HCT116 (cell line): ENCODE data around the gene ARID1A. TPM values are rescaled to one million over a fixed set of nuclear protein-coding genes. Genes with fewer than 3 reads are reported as not detected.

ENCODE experiments used
- ATAC-seq: fragments of 200-7000 bp; cut with Tn5 transposase; 2 replicates; pipeline ENCODE4 v1.9.1; 2020; ENCODE audit warnings: mild to moderate bottlenecking, moderate library complexity
- BruUV-seq: library from RNA; stranded (reverse); fragments of 400-500 nt; replicated peaks from 2 replicates; lab custom pipeline; 2021; lab: Mats Ljungman, UMichigan
- CTCF ChIA-PET: fragments of 300-600 bp; sonication (Branson Sonifier 250); formaldehyde crosslinking; loops from one replicate; lab custom pipeline; 2021; ENCODE audit warnings: antibody characterized with exemption; lab: Charles Lee
- POLR2A ChIA-PET: fragments of 300-600, 350-600 bp; sonication (Branson Sonifier 250); formaldehyde crosslinking; loops from one replicate; lab custom pipeline; 2021; ENCODE audit warnings: antibody characterized with exemption; lab: Charles Lee
- RAD21 ChIA-PET, 2 experiments: fragments of 300-600 bp; sonication (Branson Sonifier 250); formaldehyde crosslinking; loops; one replicate each; lab custom pipeline; 2023; ENCODE audit warnings: low total read pairs in 2 of 2; ENCODE audit not compliant: uncharacterized antibody in 2 of 2, unreplicated experiment in 2 of 2, low non-redundant PET in 1 of 2; lab: Charles Lee
- DNase-seq: peaks from one replicate; pipeline ENCODE4 v3.0.0-alpha.2; 2010; ENCODE audit warnings: low read depth, low spot score
- H2AFZ ChIP-seq: fragments of 200-600 bp; shearing (Covaris generic), sonication (generic); 2 replicates; pipeline ENCODE4 v1.6.1; 2017; ENCODE audit warnings: low read depth, mixed run types, mixed read lengths, antibody characterized with exemption, low read length; ENCODE audit not compliant: poor library complexity, severe bottlenecking
- H3K27ac ChIP-seq: 2 replicates; pipeline ENCODE4 v1.5.1; 2012; ENCODE audit warnings: low read depth, low read length
- H3K27me3 ChIP-seq: fragments of 200-600 bp; sonication (generic); 2 replicates; pipeline ENCODE4 v1.6.1; 2016; ENCODE audit warnings: mixed run types, low read length, mixed read lengths; ENCODE audit not compliant: insufficient read depth
- H3K36me3 ChIP-seq, 2 experiments: fragments of 200-500 bp in 1 of 2; fragments of 200-600 bp in 1 of 2; sonication (Bioruptor generic) in 1 of 2; sonication (generic) in 1 of 2; 2 replicates each; pipeline versions ENCODE4 v1.5.1 to v1.6.1; 2014 to 2016; ENCODE audit warnings: low read length in 2 of 2, inconsistent platforms in 1 of 2, mixed read lengths in 1 of 2, mixed run types in 1 of 2; ENCODE audit not compliant: insufficient read depth in 2 of 2, control insufficient read depth in 1 of 2
- H3K4me1 ChIP-seq, 2 experiments: fragments of 200-600 bp in 1 of 2; sonication (generic) in 1 of 2; 2 replicates each; pipeline versions ENCODE4 v1.5.1 to v1.6.1; 2012 to 2017; ENCODE audit warnings: low read length in 2 of 2, inconsistent platforms in 1 of 2, mild to moderate bottlenecking in 1 of 2, mixed read lengths in 1 of 2, mixed run types in 1 of 2, moderate library complexity in 1 of 2; ENCODE audit not compliant: insufficient read depth in 2 of 2, control insufficient read depth in 1 of 2
- H3K4me2 ChIP-seq: fragments of 200-600 bp; sonication (generic); 2 replicates; pipeline ENCODE4 v1.6.1; 2017; ENCODE audit warnings: mixed run types, low read length, mixed read lengths
- H3K4me3 ChIP-seq, 2 experiments: fragments of 200-600 bp in 1 of 2; sonication (generic) in 1 of 2; replicated peaks in 1 of 2; 2 replicates each; pipeline ENCODE4 v1.5.1; 2011 to 2016; ENCODE audit warnings: low read length in 2 of 2, control low read depth in 1 of 2, low read depth in 1 of 2, mild to moderate bottlenecking in 1 of 2, mixed read lengths in 1 of 2, mixed run types in 1 of 2
- H3K79me2 ChIP-seq: fragments of 200-600 bp; sonication (generic); 2 replicates; pipeline ENCODE4 v1.6.1; 2017; ENCODE audit warnings: mild to moderate bottlenecking, mixed run types, low read length, moderate library complexity, mixed read lengths; ENCODE audit not compliant: insufficient read depth
- H3K9ac ChIP-seq: fragments of 200-600 bp; sonication (generic); 2 replicates; pipeline ENCODE4 v1.6.1; 2016; ENCODE audit warnings: low read length, mixed read lengths
- H3K9me2 ChIP-seq: fragments of 200-600 bp; sonication (generic), shearing (Covaris generic); 2 replicates; pipeline ENCODE4 v1.6.1; 2017; ENCODE audit warnings: mixed run types, mild to moderate bottlenecking, moderate library complexity; ENCODE audit not compliant: insufficient read depth
- H3K9me3 ChIP-seq, 2 experiments: fragments of 200-500 bp in 1 of 2; fragments of 200-600 bp in 1 of 2; sonication (Bioruptor generic) in 1 of 2; sonication (generic) in 1 of 2; 2 replicates each; pipeline ENCODE4 v1.6.1; 2014 to 2017; ENCODE audit warnings: low read length in 2 of 2, mixed read lengths in 2 of 2, inconsistent platforms in 1 of 2, low read depth in 1 of 2, mild to moderate bottlenecking in 1 of 2, mixed run types in 1 of 2, moderate library complexity in 1 of 2; ENCODE audit not compliant: control insufficient read depth in 1 of 2, insufficient read depth in 1 of 2
- H4K20me1 ChIP-seq: fragments of 200-600 bp; sonication (generic), shearing (Covaris generic); 2 replicates; pipeline ENCODE4 v1.6.1; 2017; ENCODE audit warnings: mixed run types, mild to moderate bottlenecking, moderate library complexity; ENCODE audit not compliant: insufficient read depth
- CBX3 ChIP-seq: IDR thresholded peaks from 2 replicates; pipeline ENCODE4 v1.6.1; 2012; ENCODE audit warnings: low read depth
- CTCF ChIP-seq, 3 experiments: fragments of 200-600 bp in 1 of 3; sonication (generic) in 1 of 3; IDR thresholded peaks in 2 of 3; conservative IDR thresholded peaks in 1 of 3; 2 replicates each; pipeline ENCODE4 v1.5.1; 2012 to 2017; ENCODE audit warnings: low read depth in 2 of 3, low read length in 2 of 3, antibody characterized with exemption in 1 of 3, borderline replicate concordance in 1 of 3, control low read depth in 1 of 3, mild to moderate bottlenecking in 1 of 3, mixed read lengths in 1 of 3, mixed run types in 1 of 3, moderate library complexity in 1 of 3; ENCODE audit not compliant: insufficient read depth in 1 of 3
- ELF1 ChIP-seq: IDR thresholded peaks from 2 replicates; pipeline ENCODE4 v1.6.1; 2012; ENCODE audit warnings: low read depth, borderline replicate concordance
- EZH2phosphoT487 ChIP-seq: fragments of 200-600 bp; IDR thresholded peaks from 2 replicates; pipeline ENCODE4 v1.6.1; 2018; ENCODE audit warnings: antibody characterized with exemption, borderline replicate concordance
- FOSL1 ChIP-seq: IDR thresholded peaks from 2 replicates; pipeline ENCODE4 v1.6.1; 2012; ENCODE audit warnings: low read depth
- JUND ChIP-seq: IDR thresholded peaks from 2 replicates; pipeline ENCODE4 v1.6.1; 2012
- POLR2A ChIP-seq: IDR thresholded peaks from 2 replicates; pipeline ENCODE4 v1.7.0; 2011; ENCODE audit warnings: borderline replicate concordance; ENCODE audit not compliant: insufficient read depth, insufficient read length; ENCODE audit errors: extremely low read depth
- POLR2AphosphoS5 ChIP-seq: IDR thresholded peaks from 2 replicates; pipeline ENCODE4 v1.6.1; 2011; ENCODE audit warnings: mild to moderate bottlenecking, low read depth, low read length, moderate library complexity
- SP1 ChIP-seq: IDR thresholded peaks from 2 replicates; pipeline ENCODE4 v1.6.1; 2012; ENCODE audit warnings: low read depth
- SRF ChIP-seq: IDR thresholded peaks from 2 replicates; pipeline ENCODE4 v1.6.1; 2012; ENCODE audit warnings: low read depth
- TCF7L2 ChIP-seq: IDR thresholded peaks from 2 replicates; pipeline ENCODE4 v1.7.0; 2011; ENCODE audit warnings: borderline replicate concordance, inconsistent platforms; ENCODE audit not compliant: insufficient read depth, insufficient read length; ENCODE audit errors: extremely low read depth
- ZFX ChIP-seq: fragments of 450-650 bp; IDR thresholded peaks from 2 replicates; pipeline ENCODE4 v1.6.1; 2017
- intact Hi-C: fragments of 100-400 bp; cut with micrococcal nuclease; formaldehyde crosslinking; loops from 2 replicates; pipeline ENCODE4 v1.10.0; 2022
- total RNA-seq: library from RNA; stranded (reverse); gene quantifications from one replicate; pipeline ENCODE4 v1.2.1, GENCODE V29; 2021; ENCODE audit not compliant: unreplicated experiment
- TF ChIP-seq, protein P1 (sequence below): IDR thresholded peaks from 2 replicates; pipeline ENCODE4 v1.6.1; 2011; ENCODE audit warnings: mild to moderate bottlenecking, low read length, moderate library complexity; ENCODE audit not compliant: insufficient replicate concordance; ENCODE audit errors: extremely low read depth

Gene ARID1A
- total RNA-seq, 1 experiment from 2014 or later: 62.8 TPM

- CTCF ChIA-PET: no interaction called here
These were observed 133.5 kb downstream of the ARID1A start for GRCh38 chr1:26829184-26829911.

GRCh38 chr1:26831059-26831458 lies 135.2 kb downstream of the ARID1A start:
- no peak for DNase-seq
- no TSS peak for BruUV-seq
- ChIA-PET CTCF (no interaction called here), RAD21 (no interaction called here), POLR2A (interaction anchor here (0.5 to 1.5 kb wide), 2 partner anchors 18 to 35 kb away, joined by 3 read pairs; no protein-coding TSS in a partner anchor)
- Histone ChIP-seq H3K36me3 (peaks cover 32 to 44% of the 10 kb centered on the region in 2 experiments), H3K4me2 (no peak overlapping the region), H2AFZ (no peak overlapping the region), H3K9me3 (no peaks in the 10 kb centered on the region), H3K4me3 (no peak overlapping the region), H3K79me2 (peaks cover 54% of the 10 kb centered on the region), H3K9ac (no peak overlapping the region), H4K20me1 (no peaks in the 10 kb centered on the region), H3K4me1 (peaks cover 9 to 25% of the 10 kb centered on the region in 2 experiments), H3K27me3 (no peaks in the 10 kb centered on the region), H3K27ac (no peak overlapping the region), H3K9me2 (no peaks in the 10 kb centered on the region)
- intact Hi-C loops: no loop called here
- no peak for ATAC-seq
- TF ChIP-seq ELF1 (no peak), ZFX (no peak), POLR2AphosphoS5 (no peak), EZH2phosphoT487 (no peak), POLR2A (no peak), CBX3 (no peak), TCF7L2 (no peak), SRF (no peak), SP1 (no peak), CTCF (IDR thresholded peaks at IDR 0.05 in 2 of 3, conservative IDR thresholded peaks at IDR 0.05 in 1 of 3; ENCODE audit: borderline replicate concordance in 1 of 3, insufficient read depth in 1 of 3, low read depth in 2 of 3, low read length in 2 of 3) (no peak)

More at GRCh38 chr1:26829184-26829911, 133.5 kb downstream of the ARID1A start:
- no peaks in the 10 kb centered on the region for H4K20me1 ChIP-seq
- H3K27me3 ChIP-seq: no peaks in the 10 kb centered on the region
- no peak overlapping the region for H2AFZ ChIP-seq
- peaks cover 23 to 41% of the 10 kb centered on the region in 2 experiments for H3K4me1 ChIP-seq
- BruUV-seq: no TSS peak
- no peaks in the 10 kb centered on the region for H3K9me2 ChIP-seq
- intact Hi-C loops: no loop called here
- H3K4me2 ChIP-seq: 0 out of 2 replicates have a peak overlapping the region, but pooled peaks have one; percentile 0
- ChIA-PET RAD21 (no interaction called here), POLR2A (no interaction called here)
- H3K4me3 ChIP-seq: no peak overlapping the region
- peaks cover 54% of the 10 kb centered on the region for H3K79me2 ChIP-seq
- DNase-seq (no peak), ATAC-seq (no peak)
- H3K36me3 ChIP-seq: peaks cover 22 to 31% of the 10 kb centered on the region in 2 experiments
- H3K9ac ChIP-seq: no peak overlapping the region
- H3K27ac ChIP-seq: no peak overlapping the region
- H3K9me3 ChIP-seq: no peaks in the 10 kb centered on the region
- TF ChIP-seq FOSL1 (no peak), JUND (no peak)
- TF ChIP-seq, protein P1, sequence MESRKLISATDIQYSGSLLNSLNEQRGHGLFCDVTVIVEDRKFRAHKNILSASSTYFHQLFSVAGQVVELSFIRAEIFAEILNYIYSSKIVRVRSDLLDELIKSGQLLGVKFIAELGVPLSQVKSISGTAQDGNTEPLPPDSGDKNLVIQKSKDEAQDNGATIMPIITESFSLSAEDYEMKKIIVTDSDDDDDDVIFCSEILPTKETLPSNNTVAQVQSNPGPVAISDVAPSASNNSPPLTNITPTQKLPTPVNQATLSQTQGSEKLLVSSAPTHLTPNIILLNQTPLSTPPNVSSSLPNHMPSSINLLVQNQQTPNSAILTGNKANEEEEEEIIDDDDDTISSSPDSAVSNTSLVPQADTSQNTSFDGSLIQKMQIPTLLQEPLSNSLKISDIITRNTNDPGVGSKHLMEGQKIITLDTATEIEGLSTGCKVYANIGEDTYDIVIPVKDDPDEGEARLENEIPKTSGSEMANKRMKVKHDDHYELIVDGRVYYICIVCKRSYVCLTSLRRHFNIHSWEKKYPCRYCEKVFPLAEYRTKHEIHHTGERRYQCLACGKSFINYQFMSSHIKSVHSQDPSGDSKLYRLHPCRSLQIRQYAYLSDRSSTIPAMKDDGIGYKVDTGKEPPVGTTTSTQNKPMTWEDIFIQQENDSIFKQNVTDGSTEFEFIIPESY: no peak
- TF ChIP-seq, all 23 proteins: peak for 0
